GM12878 (cell line): Measurements from ENCODE around the gene C11orf91. TPM values are rescaled to one million over a fixed set of nuclear protein-coding genes. Genes with fewer than 3 reads are reported as not detected.

Experiments
- ATAC-seq: fragments of 200-7000 bp; cut with Tn5 transposase; 3 replicates; pipeline ENCODE4 v1.9.1; 2020; ENCODE audit warnings: mild to moderate bottlenecking, moderate library complexity
- BruUV-seq: library from RNA; stranded (reverse); fragments of 400-500 nt; replicated peaks from 2 replicates; lab custom pipeline; 2021; lab: Mats Ljungman, UMichigan
- CTCF ChIA-PET: fragments of 300-600 bp; sonication (Branson Sonifier 250); formaldehyde crosslinking; extraction: SDS; loops from one replicate; lab custom pipeline; 2021; ENCODE audit warnings: inconsistent platforms; lab: Yijun Ruan, JAX
- POLR2A ChIA-PET: fragments of 350-600 bp; formaldehyde crosslinking; extraction: SDS; loops from one replicate; lab custom pipeline; 2021; ENCODE audit warnings: inconsistent platforms; lab: Charles Lee
- RAD21 ChIA-PET: fragments of 300-600 bp; sonication (Branson Sonifier 250); formaldehyde crosslinking; loops from one replicate; lab custom pipeline; 2023; ENCODE audit warnings: antibody characterized with exemption; ENCODE audit not compliant: unreplicated experiment; lab: Charles Lee
- SMC1A ChIA-PET: fragments of 300-600 bp; sonication (Branson Sonifier 250); formaldehyde crosslinking; loops from one replicate; lab custom pipeline; 2023; ENCODE audit not compliant: unreplicated experiment, uncharacterized antibody; lab: Charles Lee
- DNase-seq: peaks from one replicate; pipeline ENCODE4 v3.0.0-alpha.2; 2011; ENCODE audit warnings: low read depth, low spot score
- FAIRE-seq: peaks from 3 replicates; lab custom pipeline; 2011; peaks lifted over from hg19 to GRCh38; lab: Jason Lieb, UNC
- H2AFZ ChIP-seq: 2 replicates; pipeline ENCODE4 v1.6.0; 2011; ENCODE audit warnings: low read depth, low read length, control low read depth; ENCODE audit not compliant: control insufficient read depth
- H3K27ac ChIP-seq: 2 replicates; pipeline ENCODE4 v1.5.1; 2011; ENCODE audit warnings: control low read depth; ENCODE audit not compliant: control insufficient read depth, insufficient read depth
- H3K27me3 ChIP-seq, 2 experiments: replicated peaks in 1 of 2; 2 replicates each; pipeline versions ENCODE4 v1.6.0 to v1.6.1; 2011; ENCODE audit warnings: low read length in 1 of 2; ENCODE audit not compliant: control insufficient read depth in 2 of 2, insufficient read depth in 2 of 2
- H3K36me3 ChIP-seq, 2 experiments: 2 replicates each; pipeline ENCODE4 v1.5.1; 2011; ENCODE audit warnings: low read length in 1 of 2; ENCODE audit not compliant: control insufficient read depth in 2 of 2, insufficient read depth in 2 of 2
- H3K4me1 ChIP-seq: 2 replicates; pipeline ENCODE4 v1.6.1; 2011; ENCODE audit warnings: mild to moderate bottlenecking, low read length, moderate library complexity, mixed read lengths; ENCODE audit not compliant: control insufficient read depth, insufficient read depth
- H3K4me2 ChIP-seq: 2 replicates; pipeline ENCODE4 v1.6.0; 2011; ENCODE audit warnings: control low read depth; ENCODE audit not compliant: control insufficient read depth, insufficient read depth
- H3K4me3 ChIP-seq: fragments of 200-600 bp; sonication (generic); 2 replicates; pipeline ENCODE4 v1.5.1; 2016
- H3K79me2 ChIP-seq: 2 replicates; pipeline ENCODE4 v1.6.0; 2011; ENCODE audit warnings: low read length; ENCODE audit not compliant: control insufficient read depth, insufficient read depth
- H3K9ac ChIP-seq: 2 replicates; pipeline ENCODE4 v1.8.0; 2011; ENCODE audit warnings: low read length, control low read depth, mixed read lengths; ENCODE audit not compliant: control insufficient read depth, insufficient read depth
- H3K9me3 ChIP-seq: replicated peaks from 3 replicates; pipeline ENCODE4 v1.5.1; 2011; ENCODE audit warnings: mild to moderate bottlenecking, low read length; ENCODE audit not compliant: control insufficient read depth, insufficient read depth
- H4K20me1 ChIP-seq: 2 replicates; pipeline ENCODE4 v1.6.0; 2011; ENCODE audit not compliant: control insufficient read depth, insufficient read depth
- BCL11A ChIP-seq: IDR thresholded peaks from 2 replicates; pipeline ENCODE4 v1.6.1; 2011; ENCODE audit warnings: low read depth, low read length
- CBX3 ChIP-seq: fragments of 200-600 bp; sonication (generic); IDR thresholded peaks from 2 replicates; pipeline ENCODE4 v1.6.1; 2016; ENCODE audit warnings: low read depth, borderline replicate concordance
- CREB1 ChIP-seq: IDR thresholded peaks from 2 replicates; pipeline ENCODE4 v1.6.1; 2012; ENCODE audit warnings: low read depth, mild to moderate bottlenecking, inconsistent platforms
- NR2C1 ChIP-seq: fragments of 450-650 bp; IDR thresholded peaks from 2 replicates; pipeline ENCODE4 v1.6.1; 2017; ENCODE audit warnings: antibody characterized with exemption, mild to moderate bottlenecking, moderate library complexity
- NR2C2 ChIP-seq: IDR thresholded peaks from 2 replicates; pipeline ENCODE4 v1.6.1; 2011; ENCODE audit warnings: borderline replicate concordance, low read depth; ENCODE audit not compliant: control insufficient read depth, insufficient read length
- SUPT20H ChIP-seq: IDR thresholded peaks from 2 replicates; pipeline ENCODE4 v1.6.1; 2011; ENCODE audit warnings: low read depth, mild to moderate bottlenecking, low read length, moderate library complexity, borderline replicate concordance; ENCODE audit not compliant: control insufficient read depth
- WRNIP1 ChIP-seq: IDR thresholded peaks from 2 replicates; pipeline ENCODE4 v1.6.1; 2011; ENCODE audit warnings: low read depth, low read length, improper control_type of control experiment, borderline replicate concordance
- YY1 ChIP-seq: IDR thresholded peaks from 2 replicates; pipeline ENCODE4 v1.6.1; 2011; ENCODE audit warnings: low read depth, mild to moderate bottlenecking, low read length
- ZNF24 ChIP-seq: fragments of 450-650 bp; IDR thresholded peaks from 2 replicates; pipeline ENCODE4 v1.6.1; 2017; ENCODE audit warnings: antibody characterized with exemption, mild to moderate bottlenecking
- WGBS: methylation state at CpG from one replicate; pipeline ENCODE4 v1.1.6; 2016; ENCODE audit warnings: low lambda C conversion rate; ENCODE audit not compliant: insufficient replicate concordance, insufficient coverage; ENCODE audit errors: missing lambda C conversion rate; 5-methylcytosine and 5-hydroxymethylcytosine counted together
- in situ Hi-C: fragments of 300-500 bp; cut with MboI; formaldehyde crosslinking; loops from 9 replicates; pipeline ENCODE4 v1.14.3; 2018; ENCODE audit warnings: mixed read lengths
- intact Hi-C: fragments of 100-400 bp; cut with micrococcal nuclease; formaldehyde crosslinking; loops from one replicate; pipeline ENCODE4 v1.14.2; 2022; ENCODE audit not compliant: unreplicated experiment
- polyA plus RNA-seq, 11 experiments: library from polyadenylated mRNA; depleted of rRNA in 4 of 11; unstranded in 6 of 11; stranded (reverse) in 5 of 11; fragments of >200 nt; fragmentation: Nextera tagmentation in 4 of 11; fragmentation: Illumina TruSeq in 1 of 11; extraction: Ambion mirVana in 4 of 11; extraction: Trizol in 1 of 11; gene quantifications; 1 replicate in 1 of 11; 2 replicates in 10 of 11; pipeline versions ENCODE4 v1.2.1 to v1.2.3, GENCODE V29; 2011 to 2016; ENCODE audit warnings: inconsistent platforms in 2 of 11, missing spikeins in 2 of 11, low read depth in 1 of 11
- total RNA-seq, 4 experiments: library from RNA; depleted of rRNA in 3 of 4; stranded (reverse); fragments of >200 nt in 3 of 4; fragmentation: Illumina TruSeq in 1 of 4; extraction: Trizol in 1 of 4; gene quantifications; 2 replicates each; pipeline versions ENCODE4 v1.2.1 to v1.2.3, GENCODE V29; 2013 to 2021
- TF ChIP-seq, protein P1 (sequence below): fragments of 450-650 bp; IDR thresholded peaks from 2 replicates; pipeline ENCODE4 v1.6.1; 2017; ENCODE audit warnings: borderline replicate concordance
- TF ChIP-seq, protein P2 (sequence below): IDR thresholded peaks from 2 replicates; pipeline ENCODE4 v1.6.1; 2012; ENCODE audit warnings: low read length, inconsistent platforms
- TF ChIP-seq, protein P3 (sequence below): fragments of 150-350 bp; IDR thresholded peaks from 2 replicates; pipeline ENCODE4 v1.6.1; 2016; ENCODE audit warnings: low read depth, low read length
- TF ChIP-seq, protein P4 (sequence below): fragments of 450-650 bp; IDR thresholded peaks from 2 replicates; pipeline ENCODE4 v1.6.1; 2014; ENCODE audit warnings: mild to moderate bottlenecking

C11orf91 gene
- total and polyA plus RNA-seq, 10 of the 15 experiments (the other 5 are each of a cell fraction or from before 2014, with no cell fraction given): not detected

DNA sequence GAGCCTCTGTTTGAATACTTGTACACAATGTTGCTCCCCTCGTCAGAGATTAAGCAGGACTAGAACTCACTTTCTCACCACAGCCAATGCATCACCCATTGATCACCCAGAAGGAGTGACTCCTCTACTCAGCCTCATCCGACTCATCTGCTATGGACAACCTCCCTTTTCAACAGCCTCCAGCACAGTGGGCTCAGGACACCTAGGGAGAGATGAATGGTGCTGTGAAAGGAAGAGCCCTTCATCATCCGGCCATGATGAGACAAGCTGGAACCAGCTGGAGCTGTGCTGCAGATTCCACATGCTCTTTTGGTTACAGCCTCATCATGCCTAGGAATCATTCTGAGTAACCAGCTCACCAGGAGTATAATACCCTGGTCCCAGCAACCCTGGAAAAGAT is 15.5 kb downstream of the C11orf91 start (continued):
- TF ChIP-seq, protein P1, sequence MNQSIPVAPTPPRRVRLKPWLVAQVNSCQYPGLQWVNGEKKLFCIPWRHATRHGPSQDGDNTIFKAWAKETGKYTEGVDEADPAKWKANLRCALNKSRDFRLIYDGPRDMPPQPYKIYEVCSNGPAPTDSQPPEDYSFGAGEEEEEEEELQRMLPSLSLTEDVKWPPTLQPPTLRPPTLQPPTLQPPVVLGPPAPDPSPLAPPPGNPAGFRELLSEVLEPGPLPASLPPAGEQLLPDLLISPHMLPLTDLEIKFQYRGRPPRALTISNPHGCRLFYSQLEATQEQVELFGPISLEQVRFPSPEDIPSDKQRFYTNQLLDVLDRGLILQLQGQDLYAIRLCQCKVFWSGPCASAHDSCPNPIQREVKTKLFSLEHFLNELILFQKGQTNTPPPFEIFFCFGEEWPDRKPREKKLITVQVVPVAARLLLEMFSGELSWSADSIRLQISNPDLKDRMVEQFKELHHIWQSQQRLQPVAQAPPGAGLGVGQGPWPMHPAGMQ: no peak
- no peak for TF ChIP-seq ZNF24
- no peak for TF ChIP-seq NR2C2
- TF ChIP-seq CREB1: no peak
- TF ChIP-seq YY1: no peak

DNA sequence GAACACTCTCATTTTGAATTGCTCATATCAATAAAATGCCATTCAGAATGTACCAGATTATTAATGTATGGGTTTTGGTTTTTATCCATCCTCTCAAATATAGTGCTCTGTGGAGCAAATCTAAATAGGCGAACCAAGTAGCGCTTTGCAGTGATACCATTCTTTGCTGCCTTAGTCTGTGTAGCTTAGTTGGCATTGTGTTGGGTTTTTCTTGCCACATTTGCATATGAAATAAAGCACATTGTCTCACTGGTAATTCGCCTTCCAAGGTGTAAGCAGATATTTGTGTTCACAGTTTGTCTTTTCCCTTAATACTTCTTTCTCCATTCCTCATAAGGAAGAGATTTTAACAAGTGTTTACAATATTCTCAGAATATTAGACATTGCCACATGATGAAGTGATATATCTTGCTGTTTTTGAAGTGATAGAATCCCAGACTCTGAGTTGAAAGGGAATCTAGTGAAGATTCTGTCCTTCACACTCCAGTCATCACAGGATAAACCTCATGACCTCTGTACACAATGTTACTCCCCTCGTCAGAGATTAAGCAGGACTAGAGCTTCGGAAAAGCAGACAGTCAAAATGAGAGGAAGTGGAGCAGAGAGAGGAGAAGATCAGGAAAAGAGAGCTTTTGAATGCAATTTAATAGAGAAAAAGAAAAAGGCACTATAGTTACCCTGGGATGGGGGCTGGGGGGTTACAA is 16.5 kb downstream of the C11orf91 start:
- CTCF ChIA-PET: interaction anchor here (0.7 to 6.5 kb wide), 2 partner anchors 58 to 517 kb away, joined by 3 to 45 read pairs; no protein-coding TSS in a partner anchor
- FAIRE-seq (no peak), DNase-seq (no peak), ATAC-seq (no peak)
- POLR2A ChIA-PET: interaction anchor here (0.6 kb wide), 1 partner anchor 324 kb away, joined by 6 read pairs; no protein-coding TSS in a partner anchor
- in situ Hi-C loops: no loop called here
- WGBS: 20% methylated on average over 5 of the region's 5 CpGs
- no peak overlapping the region for H3K4me3 ChIP-seq
- no peaks in the 10 kb centered on the region for H3K79me2 ChIP-seq
- peaks cover 3% of the 10 kb centered on the region; the same call in 1 of the 2 replicates for H3K4me1 ChIP-seq
- intact Hi-C loops: no loop called here
- RAD21 ChIA-PET: interaction anchor here (0.6 to 1.6 kb wide), 2 partner anchors 58 to 301 kb away, joined by 3 to 4 read pairs; no protein-coding TSS in a partner anchor
- H3K27ac ChIP-seq: no peak overlapping the region
- no peak overlapping the region for H3K4me2 ChIP-seq
- H3K9me3 ChIP-seq: peaks cover 5% of the 10 kb centered on the region; the same call in 2 of the 3 replicates
- no peaks in the 10 kb centered on the region for H3K27me3 ChIP-seq
- H2AFZ ChIP-seq: no peak overlapping the region
- H3K9ac ChIP-seq: no peak overlapping the region
- no peaks in the 10 kb centered on the region for H4K20me1 ChIP-seq
- H3K36me3 ChIP-seq: no peaks in the 10 kb centered on the region
- BruUV-seq: no TSS peak
- SMC1A ChIA-PET: interaction anchor here (0.6 to 1.4 kb wide), 4 partner anchors 10 to 321 kb away, joined by 3 read pairs; no protein-coding TSS in a partner anchor
- no peak for TF ChIP-seq NR2C1
- TF ChIP-seq, protein P2, sequence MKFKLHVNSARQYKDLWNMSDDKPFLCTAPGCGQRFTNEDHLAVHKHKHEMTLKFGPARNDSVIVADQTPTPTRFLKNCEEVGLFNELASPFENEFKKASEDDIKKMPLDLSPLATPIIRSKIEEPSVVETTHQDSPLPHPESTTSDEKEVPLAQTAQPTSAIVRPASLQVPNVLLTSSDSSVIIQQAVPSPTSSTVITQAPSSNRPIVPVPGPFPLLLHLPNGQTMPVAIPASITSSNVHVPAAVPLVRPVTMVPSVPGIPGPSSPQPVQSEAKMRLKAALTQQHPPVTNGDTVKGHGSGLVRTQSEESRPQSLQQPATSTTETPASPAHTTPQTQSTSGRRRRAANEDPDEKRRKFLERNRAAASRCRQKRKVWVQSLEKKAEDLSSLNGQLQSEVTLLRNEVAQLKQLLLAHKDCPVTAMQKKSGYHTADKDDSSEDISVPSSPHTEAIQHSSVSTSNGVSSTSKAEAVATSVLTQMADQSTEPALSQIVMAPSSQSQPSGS: no peak
- no peak for TF ChIP-seq SUPT20H
- no peak for TF ChIP-seq WRNIP1
- no peak for TF ChIP-seq CBX3
- TF ChIP-seq, protein P3, sequence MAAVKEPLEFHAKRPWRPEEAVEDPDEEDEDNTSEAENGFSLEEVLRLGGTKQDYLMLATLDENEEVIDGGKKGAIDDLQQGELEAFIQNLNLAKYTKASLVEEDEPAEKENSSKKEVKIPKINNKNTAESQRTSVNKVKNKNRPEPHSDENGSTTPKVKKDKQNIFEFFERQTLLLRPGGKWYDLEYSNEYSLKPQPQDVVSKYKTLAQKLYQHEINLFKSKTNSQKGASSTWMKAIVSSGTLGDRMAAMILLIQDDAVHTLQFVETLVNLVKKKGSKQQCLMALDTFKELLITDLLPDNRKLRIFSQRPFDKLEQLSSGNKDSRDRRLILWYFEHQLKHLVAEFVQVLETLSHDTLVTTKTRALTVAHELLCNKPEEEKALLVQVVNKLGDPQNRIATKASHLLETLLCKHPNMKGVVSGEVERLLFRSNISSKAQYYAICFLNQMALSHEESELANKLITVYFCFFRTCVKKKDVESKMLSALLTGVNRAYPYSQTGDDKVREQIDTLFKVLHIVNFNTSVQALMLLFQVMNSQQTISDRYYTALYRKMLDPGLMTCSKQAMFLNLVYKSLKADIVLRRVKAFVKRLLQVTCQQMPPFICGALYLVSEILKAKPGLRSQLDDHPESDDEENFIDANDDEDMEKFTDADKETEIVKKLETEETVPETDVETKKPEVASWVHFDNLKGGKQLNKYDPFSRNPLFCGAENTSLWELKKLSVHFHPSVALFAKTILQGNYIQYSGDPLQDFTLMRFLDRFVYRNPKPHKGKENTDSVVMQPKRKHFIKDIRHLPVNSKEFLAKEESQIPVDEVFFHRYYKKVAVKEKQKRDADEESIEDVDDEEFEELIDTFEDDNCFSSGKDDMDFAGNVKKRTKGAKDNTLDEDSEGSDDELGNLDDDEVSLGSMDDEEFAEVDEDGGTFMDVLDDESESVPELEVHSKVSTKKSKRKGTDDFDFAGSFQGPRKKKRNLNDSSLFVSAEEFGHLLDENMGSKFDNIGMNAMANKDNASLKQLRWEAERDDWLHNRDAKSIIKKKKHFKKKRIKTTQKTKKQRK: no peak
- TF ChIP-seq, protein P4, sequence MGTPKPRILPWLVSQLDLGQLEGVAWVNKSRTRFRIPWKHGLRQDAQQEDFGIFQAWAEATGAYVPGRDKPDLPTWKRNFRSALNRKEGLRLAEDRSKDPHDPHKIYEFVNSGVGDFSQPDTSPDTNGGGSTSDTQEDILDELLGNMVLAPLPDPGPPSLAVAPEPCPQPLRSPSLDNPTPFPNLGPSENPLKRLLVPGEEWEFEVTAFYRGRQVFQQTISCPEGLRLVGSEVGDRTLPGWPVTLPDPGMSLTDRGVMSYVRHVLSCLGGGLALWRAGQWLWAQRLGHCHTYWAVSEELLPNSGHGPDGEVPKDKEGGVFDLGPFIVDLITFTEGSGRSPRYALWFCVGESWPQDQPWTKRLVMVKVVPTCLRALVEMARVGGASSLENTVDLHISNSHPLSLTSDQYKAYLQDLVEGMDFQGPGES: no peak
- no peak for TF ChIP-seq BCL11A
